ENCODE measurements around the gene KCNJ1.

KCNJ1 gene

DNA sequence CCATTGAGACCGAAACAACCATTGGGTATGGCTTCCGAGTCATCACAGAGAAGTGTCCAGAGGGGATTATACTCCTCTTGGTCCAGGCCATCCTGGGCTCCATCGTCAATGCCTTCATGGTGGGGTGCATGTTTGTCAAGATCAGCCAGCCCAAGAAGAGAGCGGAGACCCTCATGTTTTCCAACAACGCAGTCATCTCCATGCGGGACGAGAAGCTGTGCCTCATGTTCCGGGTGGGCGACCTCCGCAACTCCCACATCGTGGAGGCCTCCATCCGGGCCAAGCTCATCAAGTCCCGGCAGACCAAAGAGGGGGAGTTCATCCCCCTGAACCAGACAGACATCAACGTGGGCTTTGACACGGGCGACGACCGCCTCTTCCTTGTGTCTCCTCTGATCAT is 44.6 kb upstream of the KCNJ1 start:
- POLR2A ChIA-PET: no interaction called here
- CTCF ChIA-PET: no interaction called here
- no peak for DNase-seq (ENCODE audit: extremely low spot score)
- no peak for TF ChIP-seq CTCF (IDR thresholded peaks at IDR 0.05; ENCODE audit: control extremely low read depth, extremely low read depth, low read depth, missing control alignments)

DNA sequence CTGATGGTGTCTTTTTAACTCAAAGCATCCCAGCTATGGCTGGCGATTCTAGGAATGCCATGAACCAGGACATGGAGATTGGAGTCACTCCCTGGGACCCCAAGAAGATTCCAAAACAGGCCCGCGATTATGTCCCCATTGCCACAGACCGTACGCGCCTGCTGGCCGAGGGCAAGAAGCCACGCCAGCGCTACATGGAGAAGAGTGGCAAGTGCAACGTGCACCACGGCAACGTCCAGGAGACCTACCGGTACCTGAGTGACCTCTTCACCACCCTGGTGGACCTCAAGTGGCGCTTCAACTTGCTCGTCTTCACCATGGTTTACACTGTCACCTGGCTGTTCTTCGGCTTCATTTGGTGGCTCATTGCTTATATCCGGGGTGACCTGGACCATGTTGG is 44.1 kb upstream of the KCNJ1 start:
- no peak for TF ChIP-seq CTCF (IDR thresholded peaks at IDR 0.05; ENCODE audit: control extremely low read depth, extremely low read depth, low read depth, missing control alignments)
- POLR2A ChIA-PET: no interaction called here
- CTCF ChIA-PET: no interaction called here
- DNase-seq (ENCODE audit: extremely low spot score): no peak

- DNase-seq (ENCODE audit: extremely low spot score): no peak
- no peak for TF ChIP-seq CTCF (IDR thresholded peaks at IDR 0.05; ENCODE audit: control extremely low read depth, extremely low read depth, low read depth, missing control alignments)
- ChIA-PET CTCF (interaction anchor here (1.3 kb wide), 1 partner anchor 46 kb away, joined by 5 read pairs; no protein-coding TSS in a partner anchor), POLR2A (no interaction called here)
Observed at GRCh38 chr11:128910576-128910975, 43.5 kb upstream of the KCNJ1 start.

DNA sequence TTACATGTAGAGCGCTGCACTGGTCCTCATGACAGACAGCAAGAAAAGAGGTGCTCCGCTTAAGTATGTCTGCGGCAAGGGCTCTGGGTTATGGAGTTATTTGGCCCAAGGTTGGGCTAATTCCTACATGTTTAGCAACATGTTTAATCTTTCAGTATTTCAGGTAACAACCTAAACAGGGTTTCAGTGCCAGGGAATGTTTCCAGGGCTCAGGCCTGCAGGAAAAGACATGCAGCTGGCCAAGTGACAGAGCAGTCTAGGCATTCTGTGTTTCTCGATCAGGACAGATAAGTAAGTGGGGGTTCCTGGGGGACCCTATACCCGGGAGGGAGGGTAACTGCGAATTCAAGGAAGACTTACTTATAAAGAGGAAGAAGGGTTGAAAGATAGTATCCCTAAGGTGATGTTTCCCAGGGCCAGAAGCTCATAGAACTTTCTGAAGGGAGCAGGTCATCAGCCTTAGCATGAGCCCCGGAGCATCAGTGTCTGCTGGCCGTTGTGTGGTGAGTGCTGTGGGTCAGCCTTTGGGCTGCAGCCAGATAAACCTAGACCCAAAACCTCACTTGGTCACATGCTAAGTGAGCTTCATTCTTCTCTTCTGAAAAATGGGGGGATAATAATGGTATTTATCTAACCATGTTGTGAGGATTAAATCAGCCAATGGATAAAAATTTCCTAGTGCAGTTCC is 42.5 kb upstream of the KCNJ1 start:
- ChIA-PET POLR2A (no interaction called here), CTCF (interaction anchor here (1.3 to 1.8 kb wide), 2 partner anchors 24 to 47 kb away, joined by 5 to 6 read pairs; no protein-coding TSS in a partner anchor)
- TF ChIP-seq CTCF (IDR thresholded peaks at IDR 0.05; ENCODE audit: control extremely low read depth, extremely low read depth, low read depth, missing control alignments): no peak
- no peak for DNase-seq (ENCODE audit: extremely low spot score)

DNA sequence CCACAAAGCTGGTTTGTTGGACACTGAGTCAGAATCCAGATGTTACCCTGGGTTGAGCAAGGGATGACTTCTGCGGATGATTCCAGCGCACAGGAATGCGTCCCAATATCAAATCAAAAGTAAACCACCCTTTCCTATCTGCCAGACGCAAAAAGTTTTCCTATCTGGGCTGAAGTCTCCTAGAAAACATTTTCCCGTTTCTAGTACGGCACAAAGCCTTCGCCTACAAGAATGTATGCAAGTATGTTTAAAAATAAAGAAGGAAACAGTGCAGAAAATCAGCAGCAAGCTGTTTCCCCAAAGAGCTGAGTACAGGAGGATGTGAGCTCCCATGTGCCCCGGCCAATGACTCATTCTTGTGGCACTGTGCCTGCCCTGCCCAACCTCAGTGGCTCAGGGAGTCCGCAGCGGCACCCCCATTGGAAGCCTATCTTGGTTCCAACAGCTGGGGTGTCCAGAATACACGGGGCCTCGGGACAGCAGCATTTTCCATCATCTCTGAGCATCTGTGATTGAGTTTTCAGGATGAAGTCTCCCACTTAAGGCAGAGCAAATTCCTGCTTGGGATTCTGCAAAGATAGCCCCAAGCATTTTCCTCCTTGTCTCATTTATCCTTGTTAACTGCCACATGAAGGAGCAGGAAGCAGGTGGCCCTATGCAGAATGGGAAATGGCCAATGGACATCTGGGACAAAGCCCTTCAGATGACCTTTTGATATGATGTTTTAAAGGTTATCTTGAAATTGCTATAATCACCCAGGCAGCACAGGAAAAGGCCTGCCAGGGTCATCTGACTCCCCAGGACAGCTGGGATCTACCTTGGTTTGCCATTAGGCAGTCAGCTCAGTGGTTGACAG is 41.5 kb upstream of the KCNJ1 start:
- DNase-seq (ENCODE audit: extremely low spot score): no peak
- ChIA-PET POLR2A (no interaction called here), CTCF (interaction anchor here (1.0 to 1.8 kb wide), 3 partner anchors 23 to 48 kb away, joined by 3 to 6 read pairs (median 3); no protein-coding TSS in a partner anchor)
- no peak for TF ChIP-seq CTCF (IDR thresholded peaks at IDR 0.05; ENCODE audit: control extremely low read depth, extremely low read depth, low read depth, missing control alignments)

DNA sequence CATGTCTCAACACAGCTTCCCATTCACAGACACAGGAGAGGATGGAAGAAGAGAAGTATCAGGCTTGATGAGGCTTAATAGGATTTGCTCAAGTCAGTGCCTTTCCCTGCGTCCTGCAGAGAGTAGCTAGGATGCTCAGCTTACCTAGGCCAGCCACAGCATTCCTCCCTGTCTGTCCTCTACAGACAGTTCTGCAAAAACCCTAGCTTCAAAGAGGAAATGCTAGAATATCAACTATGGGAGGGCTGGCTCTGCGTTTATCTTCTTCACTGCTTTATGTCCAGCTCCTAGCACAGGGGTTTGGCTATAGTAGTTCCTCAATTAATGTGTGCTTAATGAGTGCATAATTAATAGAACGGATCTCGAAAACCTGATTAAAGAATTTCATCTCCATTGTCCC is 40.5 kb upstream of the KCNJ1 start:
- POLR2A ChIA-PET: no interaction called here
- no peak for DNase-seq (ENCODE audit: extremely low spot score)
- CTCF ChIA-PET: interaction anchor here (1.0 to 5.7 kb wide), 3 partner anchors 22 to 31 kb away, joined by 3 to 45 read pairs (median 3); no protein-coding TSS in a partner anchor
- TF ChIP-seq CTCF (IDR thresholded peaks at IDR 0.05; ENCODE audit: control extremely low read depth, extremely low read depth, low read depth, missing control alignments): no peak
